ENCODE results near the gene DOCK1.

DOCK1 gene

DNA sequence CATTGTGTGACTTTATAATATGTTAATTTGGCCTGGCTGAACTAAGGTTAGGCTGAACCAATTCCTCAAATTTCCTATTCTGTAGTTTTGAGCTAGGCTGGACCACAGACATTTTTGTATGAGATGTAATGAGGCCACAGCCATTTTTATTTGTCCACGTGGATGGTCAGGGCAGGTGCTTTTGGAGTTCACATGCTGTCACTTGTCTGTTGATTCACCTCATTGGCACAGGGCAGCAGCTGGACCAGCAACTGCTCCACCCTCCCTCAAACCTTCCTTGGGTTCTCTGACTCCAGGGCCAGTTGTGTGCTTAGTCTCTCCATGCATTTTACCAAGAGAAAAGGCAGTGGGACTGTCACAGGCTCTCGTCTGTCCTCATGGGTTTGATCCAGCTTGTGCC, 567.7 kb downstream of the DOCK1 start:
- in situ Hi-C loops (cut with HindIII; ENCODE audit: low sequenced_read_pairs) = no loop called here

DNA sequence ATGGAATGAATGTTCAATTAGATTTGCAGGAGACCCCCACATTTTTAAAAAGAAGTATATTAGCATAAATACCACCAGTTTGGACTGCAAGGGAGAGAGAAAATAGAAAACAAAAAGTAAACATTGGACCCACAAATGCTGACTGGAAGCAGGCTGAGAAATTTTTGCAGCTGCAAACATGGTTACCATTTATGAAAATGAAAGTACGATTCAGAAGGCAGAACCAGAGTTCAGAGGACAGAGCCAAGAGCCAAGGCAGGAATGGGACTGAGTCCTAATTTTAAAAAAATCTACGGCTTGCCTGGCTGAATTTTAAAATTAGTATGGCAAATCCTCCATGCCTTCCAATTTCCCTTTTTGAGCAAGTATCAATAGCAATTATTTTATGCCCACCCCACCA, 569.3 kb downstream of the DOCK1 start:
- in situ Hi-C loops (cut with HindIII; ENCODE audit: low sequenced_read_pairs) = no loop called here

DNA sequence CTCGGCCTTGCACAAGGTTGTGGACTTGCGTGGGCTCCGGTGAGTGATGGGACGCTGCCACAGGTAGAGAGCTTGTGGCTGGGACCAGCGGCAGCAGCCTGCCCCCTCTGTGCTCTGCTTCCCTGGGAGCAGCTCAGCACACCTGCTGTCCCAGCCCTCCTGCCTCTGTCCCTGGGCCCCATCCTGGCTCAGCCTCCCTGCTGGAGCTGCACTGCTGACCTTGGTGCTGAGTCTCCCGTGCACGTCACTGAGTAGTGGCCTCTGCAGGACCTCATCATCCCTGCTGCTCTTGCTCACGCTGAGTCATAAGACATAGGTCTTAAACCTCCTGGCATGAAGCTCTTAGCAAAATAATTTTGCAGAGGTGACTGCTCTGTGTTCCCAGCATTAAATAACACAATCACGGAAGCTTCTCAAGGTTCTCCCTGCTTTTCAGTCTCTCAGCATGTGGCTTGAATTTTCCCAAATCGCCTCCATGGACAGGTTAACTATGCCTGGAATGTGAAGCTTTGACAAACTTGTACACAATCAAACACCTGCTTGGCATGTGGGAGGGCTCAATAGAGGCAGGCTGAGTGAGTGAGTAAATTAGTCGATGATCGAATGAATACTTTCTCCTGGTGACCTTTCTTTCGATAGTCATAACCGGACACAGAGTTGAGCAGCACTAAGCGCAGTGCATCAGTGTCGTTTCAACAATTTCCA, 580.1 kb downstream of the DOCK1 start:
- in situ Hi-C loops (cut with HindIII; ENCODE audit: low sequenced_read_pairs) = no loop called here

DNA sequence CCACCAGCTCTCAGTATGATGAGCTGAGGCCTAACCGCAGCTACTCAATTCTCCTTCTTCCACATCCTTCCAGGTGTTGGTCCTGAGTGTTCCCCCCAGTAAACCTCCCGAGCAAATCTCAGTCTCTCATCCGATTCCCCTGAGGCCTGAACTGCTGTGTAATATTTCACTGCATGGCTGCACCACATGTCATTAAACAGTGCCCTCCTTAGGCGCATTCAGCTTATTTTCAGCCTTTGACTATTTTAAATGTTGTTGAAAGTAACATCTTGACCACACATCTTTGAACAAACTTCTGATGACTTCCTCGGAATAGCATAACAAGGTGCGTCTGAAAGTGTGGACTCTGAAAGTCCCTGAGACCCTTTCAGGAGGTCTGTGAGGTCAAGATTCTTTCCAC, 581.1 kb downstream of the DOCK1 start:
- in situ Hi-C loops (cut with HindIII; ENCODE audit: low sequenced_read_pairs) = no loop called here

DNA sequence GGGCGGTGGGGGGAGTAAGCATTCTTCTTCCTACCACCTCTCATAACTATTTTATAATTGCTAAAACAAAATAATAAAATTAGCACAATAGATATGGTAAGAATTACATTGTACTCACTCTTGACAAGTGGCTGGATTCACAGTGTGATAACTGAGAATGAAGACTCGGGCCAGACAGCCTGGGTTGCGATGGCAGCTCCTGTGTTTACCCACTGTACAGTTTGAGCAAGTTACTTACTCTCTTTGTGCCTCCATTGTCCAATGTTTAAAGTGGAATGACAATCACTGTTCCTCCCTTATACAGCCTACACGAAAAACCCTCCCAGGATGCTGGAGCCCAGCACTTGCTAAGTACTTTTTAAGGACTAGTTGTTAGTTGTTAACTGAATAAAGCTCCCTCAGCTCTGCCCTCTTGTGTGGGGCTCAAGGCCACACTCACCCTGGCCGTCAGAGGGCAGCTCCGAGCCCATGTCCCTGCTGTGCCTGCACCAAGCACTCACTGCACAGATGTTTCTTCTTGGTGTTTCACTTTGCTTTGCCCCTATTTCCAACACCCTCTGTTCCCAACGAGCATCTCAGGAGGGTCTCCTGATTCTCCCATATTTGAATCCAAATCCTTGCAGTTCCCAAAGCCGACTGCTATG, 587.5 kb downstream of the DOCK1 start:
- in situ Hi-C loops (cut with HindIII; ENCODE audit: low sequenced_read_pairs) = no loop called here

DNA sequence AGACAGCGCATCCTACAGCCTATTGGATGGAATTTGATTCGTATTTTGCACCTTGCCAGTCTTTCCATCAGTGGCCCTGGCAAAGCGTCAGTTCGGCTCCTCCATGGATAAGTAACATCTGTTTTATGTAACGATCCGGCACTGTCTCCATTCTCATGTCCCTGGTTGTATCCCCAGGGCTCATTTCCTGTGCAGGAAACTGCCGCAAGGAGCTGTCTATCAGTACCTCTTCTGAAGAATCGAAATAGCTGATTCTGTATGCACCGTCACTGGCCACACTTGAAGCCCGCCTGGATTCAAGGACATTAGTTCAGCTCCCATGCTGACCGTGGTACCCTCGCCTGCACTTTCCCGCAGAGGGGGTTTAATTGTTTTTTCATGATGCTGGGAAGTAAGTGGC, 590.8 kb downstream of the DOCK1 start:
- in situ Hi-C loops (cut with HindIII; ENCODE audit: low sequenced_read_pairs) = no loop called here

DNA sequence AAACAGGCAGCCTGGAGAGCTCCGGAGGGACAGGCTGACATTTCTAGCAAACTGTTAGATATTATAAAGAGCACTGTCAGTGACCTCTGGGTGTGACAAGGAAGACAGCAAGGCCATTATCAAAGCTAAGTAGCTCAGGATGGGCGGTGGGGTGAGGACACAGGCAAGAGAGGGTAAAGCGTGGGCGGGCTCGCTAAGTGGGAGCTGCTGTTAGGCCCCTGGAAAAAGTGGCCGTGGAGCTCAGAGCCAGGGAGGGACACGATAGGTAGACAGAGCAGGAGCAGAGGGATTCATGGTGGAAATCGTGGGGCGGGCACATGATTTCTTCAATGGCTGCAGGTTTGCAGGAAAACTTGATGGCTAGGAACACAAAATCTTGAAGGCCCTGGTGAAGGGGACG, 592.5 kb downstream of the DOCK1 start:
- in situ Hi-C loops (cut with HindIII; ENCODE audit: low sequenced_read_pairs) = no loop called here

DNA sequence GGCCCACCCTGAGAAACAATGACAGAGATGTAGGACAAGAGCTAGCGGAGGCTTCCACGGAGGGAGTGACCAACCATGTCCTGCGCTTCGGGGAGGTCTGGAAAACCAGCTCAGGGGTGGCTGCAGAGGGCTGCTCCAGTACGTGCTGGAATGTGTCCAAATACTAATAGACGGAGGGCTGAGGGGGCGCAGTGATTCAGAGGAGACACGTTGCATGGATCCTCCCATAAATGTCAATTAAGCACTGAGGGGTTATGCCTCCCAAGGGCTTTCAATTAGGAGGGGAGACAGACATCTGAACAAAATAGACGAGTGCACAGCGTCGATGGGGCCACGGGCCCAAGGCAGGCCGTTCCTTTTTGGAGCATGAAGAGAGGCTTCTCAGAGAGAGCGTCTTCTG, 592.9 kb downstream of the DOCK1 start:
- in situ Hi-C loops (cut with HindIII; ENCODE audit: low sequenced_read_pairs) = no loop called here

DNA sequence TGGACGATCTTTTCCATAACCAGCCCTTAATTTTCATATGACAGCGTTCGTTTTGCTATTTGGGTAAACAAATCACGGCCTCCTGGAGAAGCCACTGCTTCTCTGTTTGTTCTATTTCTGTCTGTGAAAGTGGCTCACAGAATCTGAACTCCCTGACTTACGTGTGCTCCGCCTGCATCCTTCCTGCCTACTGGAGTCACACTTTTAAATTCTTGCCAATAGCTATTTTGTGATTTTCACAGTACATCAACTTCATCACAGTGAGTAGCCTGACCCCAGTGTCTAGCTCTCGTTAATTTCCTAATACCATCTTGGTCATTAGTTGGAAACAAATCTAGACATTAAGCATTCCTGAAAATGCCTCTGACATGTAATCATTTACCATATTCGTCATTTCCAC, 594.9 kb downstream of the DOCK1 start:
- in situ Hi-C loops (cut with HindIII; ENCODE audit: low sequenced_read_pairs) = no loop called here
